Measurements from ENCODE around the gene CAND2. TPM values are rescaled to one million over a fixed set of nuclear protein-coding genes. Genes with fewer than 3 reads are reported as not detected.

CAND2 gene
- total RNA-seq, 1 experiment from 2014 or later = 8.2 TPM

DNA sequence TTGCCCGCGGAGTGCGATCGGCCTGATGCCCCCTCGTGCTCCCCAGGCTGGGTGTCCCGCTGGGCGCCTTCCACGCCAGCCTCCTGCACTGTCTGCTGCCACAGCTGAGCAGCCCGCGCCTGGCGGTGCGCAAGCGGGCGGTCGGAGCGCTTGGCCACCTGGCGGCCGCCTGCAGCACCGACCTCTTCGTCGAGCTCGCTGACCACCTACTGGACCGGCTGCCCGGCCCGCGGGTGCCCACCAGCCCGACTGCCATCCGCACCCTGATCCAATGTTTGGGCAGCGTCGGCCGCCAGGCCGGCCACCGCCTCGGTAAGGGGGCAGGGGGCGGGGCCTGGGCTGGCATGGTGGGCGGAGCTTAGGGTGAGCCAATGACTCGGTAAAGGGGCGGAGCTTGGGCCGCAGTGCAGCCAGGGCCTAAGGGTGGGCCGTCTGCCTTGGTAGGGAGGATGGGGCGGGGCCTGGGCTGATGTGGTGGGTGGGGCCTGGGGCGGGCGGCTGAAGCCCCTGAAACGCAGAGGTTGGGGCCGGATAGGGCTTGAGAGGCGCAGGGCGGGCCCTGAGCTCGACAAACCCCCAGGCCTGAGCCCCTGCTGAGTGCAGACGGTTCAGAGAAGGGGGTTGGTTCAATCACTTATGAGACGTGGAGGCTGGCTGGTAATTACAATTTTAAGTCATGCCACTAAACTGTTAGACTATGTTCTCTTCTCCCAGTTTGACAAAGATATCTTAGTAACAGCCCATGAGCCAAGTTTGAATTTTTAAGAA, 13.7 kb downstream of the CAND2 start:
- ChIA-PET POLR2A (ENCODE audit: low non-redundant PET) (interaction anchor here (0.5 to 1.1 kb wide), 3 partner anchors 13 to 178 kb away, joined by 3 read pairs; no protein-coding TSS in a partner anchor), CTCF (interaction anchor here (0.6 to 1.3 kb wide), 7 partner anchors 11 to 231 kb away, joined by 3 to 12 read pairs (median 3); partner anchors contain the start of gene CAND2)
- Histone ChIP-seq H3K27ac (ENCODE audit: low read depth, low read length, poor library complexity, severe bottlenecking) (peak overlapping the region; percentile 15), H3K27me3 (replicated peaks; ENCODE audit: insufficient read depth, low read depth, low read length, poor library complexity) (no peaks in the 10 kb centered on the region), H3K4me3 (ENCODE audit: low read depth, low read length, poor library complexity, severe bottlenecking) (peak overlapping the region; percentile 57), H3K36me3 (ENCODE audit: insufficient read depth, low read length, poor library complexity, severe bottlenecking) (no peaks in the 10 kb centered on the region), H3K4me1 (ENCODE audit: insufficient read depth, low read length, poor library complexity, severe bottlenecking) (peaks cover 6% of the 10 kb centered on the region), H3K9me3 (ENCODE audit: low read depth, low read length, poor library complexity, severe bottlenecking) (no peaks in the 10 kb centered on the region)
- peak; percentile 96 for DNase-seq (ENCODE audit: low spot score)
- intact Hi-C loops (cut with micrococcal nuclease; ENCODE audit: unreplicated experiment) = no loop called here
- TF ChIP-seq, protein P1, sequence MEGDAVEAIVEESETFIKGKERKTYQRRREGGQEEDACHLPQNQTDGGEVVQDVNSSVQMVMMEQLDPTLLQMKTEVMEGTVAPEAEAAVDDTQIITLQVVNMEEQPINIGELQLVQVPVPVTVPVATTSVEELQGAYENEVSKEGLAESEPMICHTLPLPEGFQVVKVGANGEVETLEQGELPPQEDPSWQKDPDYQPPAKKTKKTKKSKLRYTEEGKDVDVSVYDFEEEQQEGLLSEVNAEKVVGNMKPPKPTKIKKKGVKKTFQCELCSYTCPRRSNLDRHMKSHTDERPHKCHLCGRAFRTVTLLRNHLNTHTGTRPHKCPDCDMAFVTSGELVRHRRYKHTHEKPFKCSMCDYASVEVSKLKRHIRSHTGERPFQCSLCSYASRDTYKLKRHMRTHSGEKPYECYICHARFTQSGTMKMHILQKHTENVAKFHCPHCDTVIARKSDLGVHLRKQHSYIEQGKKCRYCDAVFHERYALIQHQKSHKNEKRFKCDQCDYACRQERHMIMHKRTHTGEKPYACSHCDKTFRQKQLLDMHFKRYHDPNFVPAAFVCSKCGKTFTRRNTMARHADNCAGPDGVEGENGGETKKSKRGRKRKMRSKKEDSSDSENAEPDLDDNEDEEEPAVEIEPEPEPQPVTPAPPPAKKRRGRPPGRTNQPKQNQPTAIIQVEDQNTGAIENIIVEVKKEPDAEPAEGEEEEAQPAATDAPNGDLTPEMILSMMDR (conservative IDR thresholded peaks at IDR 0.05; ENCODE audit: low read depth, low read length) = peak; percentile 74
- TF ChIP-seq EZH2 (IDR thresholded peaks at IDR 0.05; ENCODE audit: borderline replicate concordance, low read depth, low read length, poor library complexity, severe bottlenecking) = no peak
- BruUV-seq (replicated peaks) = no TSS peak

DNA sequence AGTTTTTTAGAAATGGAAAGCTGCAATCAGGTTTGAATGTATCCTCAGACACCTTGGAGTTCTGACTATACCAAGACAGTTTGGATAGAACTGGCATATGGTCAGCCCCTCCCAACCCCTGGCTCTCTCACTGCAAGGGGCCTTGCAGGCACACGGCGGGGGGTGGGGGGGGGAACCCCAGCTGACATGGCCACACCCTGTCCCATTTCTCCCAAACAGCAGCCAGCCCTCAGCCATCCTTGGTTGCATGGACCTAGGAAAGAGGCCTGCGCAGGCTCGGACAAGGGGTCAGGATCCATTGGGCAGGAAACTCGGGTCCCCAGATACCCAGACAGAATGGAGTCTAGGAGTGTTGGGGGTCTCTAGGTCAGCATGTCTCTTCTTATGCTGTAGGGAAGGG, 14.5 kb downstream of the CAND2 start:
- BruUV-seq (replicated peaks) = no TSS peak
- POLR2A ChIA-PET (ENCODE audit: low non-redundant PET) = interaction anchor here (1.1 kb wide), 1 partner anchor 22 kb away, joined by 3 read pairs; no protein-coding TSS in a partner anchor

DNA sequence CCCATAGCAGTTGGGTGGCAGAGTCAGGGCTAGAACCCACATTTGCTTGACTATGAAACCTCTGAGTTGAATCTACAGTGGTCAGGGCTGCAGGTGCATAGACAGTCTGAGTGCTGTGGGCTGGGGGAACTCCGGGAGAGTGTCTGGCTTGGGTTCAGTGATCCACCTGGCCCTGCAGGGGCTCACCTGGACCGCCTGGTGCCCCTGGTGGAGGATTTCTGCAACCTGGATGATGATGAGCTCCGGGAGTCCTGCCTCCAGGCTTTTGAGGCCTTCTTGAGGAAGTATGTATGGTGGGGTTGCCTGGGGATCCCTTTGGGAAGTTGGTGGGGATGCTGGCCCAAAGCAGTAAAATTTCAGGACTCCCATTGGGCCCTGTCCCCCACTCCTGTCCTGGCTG, 16.3 kb downstream of the CAND2 start:
- H3K27me3 ChIP-seq (replicated peaks; ENCODE audit: insufficient read depth, low read depth, low read length, poor library complexity) = no peaks in the 10 kb centered on the region
- POLR2A ChIA-PET (ENCODE audit: low non-redundant PET) = no interaction called here

More for the DNA sequence above, 14.5 kb downstream of the CAND2 start:
- H3K4me1 ChIP-seq (ENCODE audit: insufficient read depth, low read length, poor library complexity, severe bottlenecking) = peaks cover 6% of the 10 kb centered on the region
- CTCF ChIA-PET = no interaction called here
- H3K27ac ChIP-seq (ENCODE audit: low read depth, low read length, poor library complexity, severe bottlenecking) = peak overlapping the region; percentile 15
- H3K27me3 ChIP-seq (replicated peaks; ENCODE audit: insufficient read depth, low read depth, low read length, poor library complexity) = no peaks in the 10 kb centered on the region
- H3K36me3 ChIP-seq (ENCODE audit: insufficient read depth, low read length, poor library complexity, severe bottlenecking) = no peaks in the 10 kb centered on the region
- H3K4me3 ChIP-seq (ENCODE audit: low read depth, low read length, poor library complexity, severe bottlenecking) = no peak overlapping the region
- no peaks in the 10 kb centered on the region for H3K9me3 ChIP-seq (ENCODE audit: low read depth, low read length, poor library complexity, severe bottlenecking)
- intact Hi-C loops (cut with micrococcal nuclease; ENCODE audit: unreplicated experiment) = no loop called here
- DNase-seq (ENCODE audit: low spot score) = no peak
- TF ChIP-seq EZH2 (IDR thresholded peaks at IDR 0.05; ENCODE audit: borderline replicate concordance, low read depth, low read length, poor library complexity, severe bottlenecking) = no peak
- TF ChIP-seq, protein P1 (conservative IDR thresholded peaks at IDR 0.05; ENCODE audit: low read depth, low read length) = no peak

More for the DNA sequence above, 16.3 kb downstream of the CAND2 start:
- Histone ChIP-seq H3K4me3 (ENCODE audit: low read depth, low read length, poor library complexity, severe bottlenecking) (no peak overlapping the region), H3K36me3 (ENCODE audit: insufficient read depth, low read length, poor library complexity, severe bottlenecking) (no peaks in the 10 kb centered on the region), H3K4me1 (ENCODE audit: insufficient read depth, low read length, poor library complexity, severe bottlenecking) (peaks cover 6% of the 10 kb centered on the region), H3K9me3 (ENCODE audit: low read depth, low read length, poor library complexity, severe bottlenecking) (no peaks in the 10 kb centered on the region), H3K27ac (ENCODE audit: low read depth, low read length, poor library complexity, severe bottlenecking) (no peak overlapping the region)
- intact Hi-C loops (cut with micrococcal nuclease; ENCODE audit: unreplicated experiment) = no loop called here
- TF ChIP-seq EZH2 (IDR thresholded peaks at IDR 0.05; ENCODE audit: borderline replicate concordance, low read depth, low read length, poor library complexity, severe bottlenecking) = no peak
- TF ChIP-seq, protein P1 (conservative IDR thresholded peaks at IDR 0.05; ENCODE audit: low read depth, low read length) = no peak
- BruUV-seq (replicated peaks) = no TSS peak
- DNase-seq (ENCODE audit: low spot score) = no peak
- CTCF ChIA-PET = no interaction called here
